ENCODE data around the gene WDR47.

- TF ChIP-seq EZH2 (IDR thresholded peaks at IDR 0.05; ENCODE audit: insufficient read depth, poor library complexity, severe bottlenecking) (no peak), EZH2phosphoT487 (IDR thresholded peaks at IDR 0.05; ENCODE audit: insufficient read depth, low read depth) (no peak)
Measured at GRCh38 chr1:109011335-109011734, 30.6 kb downstream of the WDR47 start.

All from GM23248 (cell line).